Inflammatory macrophage treated with lipopolysaccharide for 1 hour (primary cell): Measurements from ENCODE around the gene SRP68.
"Not testable (repeated sequence)": the region's sequence is repeated elsewhere in the genome, so short reads cannot be mapped to it uniquely, and the experiment has no call there.

Experiments used
- DNase-seq, 2 donors: peaks; one replicate each; pipeline ENCODE4 v3.0.0-alpha.2; 2020 to 2022

SRP68 gene

GRCh38 chr17:76089680-76090516 lies 17.6 kb upstream of the SRP68 start:
- DNase-seq: no peak

DNA sequence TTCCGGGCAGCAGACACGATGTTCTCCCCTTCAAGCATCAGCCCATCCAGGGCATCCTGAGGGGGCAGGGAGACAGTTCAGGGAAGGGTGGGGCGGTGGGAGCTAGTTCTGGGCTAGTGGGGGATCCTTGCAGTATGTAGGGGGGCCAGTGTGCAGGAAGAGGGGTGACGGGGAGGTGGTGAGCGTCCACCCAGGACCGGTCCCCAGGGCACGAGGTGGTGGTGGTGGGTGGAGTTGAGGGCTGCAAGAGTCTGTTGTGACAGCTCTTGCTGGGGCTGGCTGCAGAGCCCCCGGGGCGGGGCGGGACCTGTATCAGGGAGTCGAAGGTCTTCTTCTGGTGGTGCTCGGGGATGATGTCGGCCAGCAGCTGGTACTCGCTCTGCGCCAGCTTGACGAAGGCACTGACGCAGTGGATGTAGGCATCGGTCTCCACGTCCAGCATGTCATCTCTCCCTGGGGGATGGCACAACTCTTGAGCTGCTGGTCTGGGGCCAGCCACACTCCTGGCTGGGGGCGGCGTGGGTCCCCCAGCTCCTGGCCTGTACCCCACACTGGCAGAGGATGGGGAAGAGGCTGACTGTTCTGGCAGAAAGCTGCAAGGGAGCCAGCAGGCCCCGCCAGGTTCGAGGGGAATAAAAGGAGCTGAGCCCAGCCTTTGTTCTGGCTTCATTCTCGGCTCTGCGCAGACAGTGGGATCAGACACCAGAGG lies 16.7 kb upstream of the SRP68 start:
- no peak for DNase-seq

- DNase-seq: no peak
These were observed 15.9 kb upstream of the SRP68 start for GRCh38 chr17:76088041-76088867.

DNA sequence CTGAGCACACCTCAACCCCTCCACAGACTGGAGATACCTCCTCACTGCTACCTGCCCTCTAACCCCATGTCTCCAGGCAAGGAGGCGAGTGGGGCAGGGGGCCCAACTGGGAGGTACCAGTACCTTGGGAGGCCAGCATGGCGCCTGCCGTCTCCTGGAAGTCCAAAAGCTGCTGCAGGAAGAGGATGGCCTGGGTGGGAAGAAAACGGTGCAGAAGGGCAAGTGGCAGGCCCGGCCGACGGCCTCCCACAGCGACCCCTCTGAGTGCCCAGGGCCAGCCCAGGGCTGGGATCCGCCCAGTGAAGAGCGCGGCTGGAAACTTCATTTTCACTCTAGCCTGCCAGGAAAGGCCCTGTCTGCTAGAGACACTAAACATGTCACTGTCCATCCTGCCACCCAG lies 15.2 kb upstream of the SRP68 start:
- no peak for DNase-seq

DNA sequence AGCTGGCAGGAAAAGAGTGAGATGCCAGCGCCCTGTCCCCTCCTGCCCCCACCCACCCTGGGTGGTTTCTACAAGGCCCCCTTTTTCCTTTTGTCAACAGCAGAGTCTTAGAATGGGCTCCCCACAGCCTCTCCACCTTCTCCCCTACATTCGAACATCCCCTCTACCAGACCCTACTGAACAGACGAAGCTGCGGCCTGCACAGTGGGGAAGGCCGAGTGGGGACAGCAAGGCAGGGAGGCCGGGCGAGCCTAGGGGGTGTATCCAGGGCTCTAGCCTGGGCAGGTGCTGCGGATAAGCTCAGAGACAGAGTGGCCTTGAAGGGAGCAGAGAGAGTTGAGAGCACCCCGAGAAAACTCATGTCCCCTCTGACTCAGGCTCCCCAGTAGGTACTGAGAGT lies 14.1 kb upstream of the SRP68 start:
- no peak for DNase-seq

- DNase-seq: no peak
These were observed 13.5 kb upstream of the SRP68 start for GRCh38 chr17:76085731-76086366.

- no peak for DNase-seq
These were observed 12.9 kb upstream of the SRP68 start for GRCh38 chr17:76085066-76085730.

DNA sequence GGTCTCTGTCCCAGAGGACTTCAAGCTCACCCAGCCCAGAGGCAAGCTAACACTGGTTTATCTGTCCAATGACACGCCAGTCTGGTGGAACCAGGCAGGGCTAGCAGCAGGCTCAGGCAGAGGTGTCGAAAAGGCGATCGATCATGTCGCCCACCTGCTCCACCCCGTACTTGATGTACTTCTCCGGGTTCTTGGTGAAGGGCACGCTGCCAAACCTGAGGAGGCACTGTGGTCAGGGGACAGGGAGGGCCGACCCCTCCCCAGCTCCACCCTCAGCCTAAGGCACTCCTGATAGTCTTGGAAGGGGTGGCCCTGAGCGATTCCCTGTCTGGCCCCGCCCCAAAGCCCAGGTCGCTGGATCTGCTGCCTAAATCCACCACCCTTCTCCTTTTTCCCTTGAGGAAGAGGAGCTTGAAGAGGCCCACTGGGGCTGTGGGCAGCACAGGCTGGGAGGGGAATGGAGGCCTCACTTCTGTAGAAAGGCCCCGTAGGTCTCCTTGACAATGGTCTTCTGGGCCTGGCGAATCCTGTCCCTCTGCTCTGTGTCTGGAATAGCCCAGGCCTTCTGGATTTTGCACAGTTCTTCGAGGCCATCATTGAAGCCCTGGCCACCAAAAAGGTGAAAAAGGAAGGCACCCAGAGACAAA lies 11.3 kb upstream of the SRP68 start:
- no peak for DNase-seq

DNA sequence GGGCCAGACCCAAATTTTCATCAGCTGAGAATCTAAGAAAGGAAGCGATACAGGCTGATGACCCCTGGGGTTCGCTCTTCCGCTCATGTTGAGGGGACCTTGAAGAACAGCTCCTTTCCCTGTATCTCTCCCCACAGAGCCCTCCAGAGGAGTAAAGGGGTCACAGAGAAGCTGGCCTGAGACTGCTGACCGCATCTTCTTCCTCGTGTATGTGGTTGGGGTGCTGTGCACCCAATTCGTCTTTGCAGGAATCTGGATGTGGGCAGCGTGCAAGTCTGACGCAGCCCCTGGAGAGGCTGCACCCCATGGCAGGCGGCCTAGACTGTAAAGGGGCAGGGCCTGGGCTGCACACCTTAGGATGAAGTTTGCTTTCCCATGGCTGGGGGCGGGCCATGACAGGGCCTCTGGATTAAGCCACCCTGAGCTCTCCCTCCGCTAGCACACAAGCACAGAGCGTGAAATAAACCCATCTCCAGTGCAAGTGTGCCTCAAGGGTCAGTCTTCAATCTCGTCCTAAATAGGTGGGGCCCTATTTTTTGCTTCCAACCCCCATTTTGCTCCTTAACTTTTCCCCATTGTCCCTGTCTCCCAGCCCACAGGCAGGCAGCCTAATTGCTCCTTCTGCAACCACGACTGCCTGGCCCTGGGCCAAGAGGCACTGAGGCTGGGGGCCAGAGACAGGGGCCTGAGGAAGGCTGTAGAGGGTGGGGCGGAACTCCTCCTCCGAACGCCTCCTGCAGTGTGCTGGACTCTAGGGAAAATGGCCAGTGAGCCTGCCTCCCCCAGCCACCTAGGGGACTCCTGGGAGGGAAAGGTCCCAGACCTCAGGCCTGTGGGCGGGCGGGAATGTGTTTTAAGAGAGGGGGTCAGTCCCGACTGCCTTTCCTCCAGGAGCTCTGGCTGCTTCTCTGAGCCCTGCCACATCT lies 10.3 kb upstream of the SRP68 start:
- no peak for DNase-seq

GRCh38 chr17:76081295-76082210 lies 9.2 kb upstream of the SRP68 start:
- DNase-seq: no peak

- no peak for DNase-seq
These were observed 8.5 kb upstream of the SRP68 start for GRCh38 chr17:76080768-76081287.

DNA sequence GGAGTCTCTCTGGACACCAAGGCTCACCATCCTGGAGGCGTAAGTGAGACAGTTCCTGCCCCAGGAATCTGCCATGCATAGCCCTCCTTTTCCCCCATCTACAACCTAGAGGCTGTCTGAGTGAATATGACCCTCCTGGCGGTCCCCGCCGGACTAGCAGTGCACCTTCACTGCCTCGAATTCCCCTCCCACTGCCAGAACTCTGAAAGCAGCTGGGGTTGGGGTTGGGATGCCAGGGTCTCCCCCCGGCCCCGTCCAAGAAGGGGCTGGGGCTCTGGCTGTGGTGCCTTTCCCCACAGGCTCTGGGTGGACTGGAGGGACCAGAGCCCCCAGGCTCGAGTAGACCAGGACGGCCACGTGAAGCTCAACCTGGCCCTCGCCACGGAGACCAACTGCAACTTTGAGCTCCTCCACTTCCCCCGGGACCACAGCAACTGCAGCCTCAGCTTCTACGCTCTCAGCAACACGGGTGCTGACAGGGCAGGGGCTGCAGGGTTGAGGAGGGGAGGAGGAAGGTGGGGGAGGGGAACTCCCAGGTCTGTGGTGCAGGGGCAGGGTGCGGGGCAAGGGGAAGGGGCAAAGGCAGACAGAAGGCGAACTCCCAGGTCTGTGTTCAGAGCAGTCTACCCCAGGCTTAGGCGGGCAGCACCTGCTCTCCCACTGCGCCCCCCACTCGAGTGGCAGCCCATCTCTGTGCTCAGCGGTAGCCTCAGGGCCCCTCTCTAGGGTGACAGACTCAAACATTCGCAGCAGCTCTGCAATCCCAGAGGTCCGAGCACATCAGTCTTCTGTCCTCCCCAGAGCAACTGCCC lies 7.8 kb upstream of the SRP68 start:
- DNase-seq: no peak

DNA sequence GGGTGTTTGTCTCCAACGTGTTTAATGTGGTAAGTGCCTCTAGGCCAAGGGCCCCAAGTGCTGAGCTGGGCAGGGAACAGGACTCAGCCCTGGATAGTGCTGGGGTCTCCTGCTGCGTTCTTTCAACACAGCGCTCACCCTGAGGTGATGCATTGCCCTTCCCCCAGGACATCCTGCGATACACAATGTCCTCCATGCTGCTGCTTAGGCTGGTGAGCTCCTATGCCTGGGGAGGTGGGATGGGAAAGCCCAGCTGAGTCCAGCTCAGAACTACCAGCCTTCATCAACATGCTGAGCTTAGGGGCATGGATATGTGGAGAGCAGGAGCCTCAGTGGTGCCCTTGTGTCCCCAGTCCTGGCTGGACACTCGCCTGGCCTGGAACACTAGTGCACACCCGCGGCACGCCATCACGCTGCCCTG lies 7.2 kb upstream of the SRP68 start:
- DNase-seq: no peak

- no peak for DNase-seq
These were observed 6.7 kb upstream of the SRP68 start, which contains the start of gene ZACN for GRCh38 chr17:76078860-76079534. ZACN (plus strand) TSS chr17:76079182; CDS start chr17:76079265, 83 bp downstream.

- DNase-seq: not testable (repeated sequence)
These were observed 6.1 kb upstream of the SRP68 start for GRCh38 chr17:76078370-76078769.

- no peak for DNase-seq
These were observed 5.3 kb upstream of the SRP68 start for GRCh38 chr17:76077584-76078110.
